Keratinocyte (primary cell): Measurements from ENCODE around the gene ESRRB. TPM values are rescaled to one million over a fixed set of nuclear protein-coding genes. Genes with fewer than 3 reads are reported as not detected.

Experiments used
- DNase-seq: peaks from one replicate; pipeline ENCODE4 v3.0.0-alpha.2; 2011; ENCODE audit warnings: low read depth, missing footprints, low spot score
- FAIRE-seq: peaks from 2 replicates; lab custom pipeline; 2011; peaks lifted over from hg19 to GRCh38; lab: Jason Lieb, UNC
- H2AFZ ChIP-seq: 2 replicates; pipeline ENCODE4 v1.6.0; 2012; ENCODE audit warnings: low read length, control low read depth, inconsistent platforms; ENCODE audit not compliant: control insufficient read depth
- H3K27ac ChIP-seq: 2 replicates; pipeline ENCODE4 v1.5.1; 2011; ENCODE audit warnings: low read length; ENCODE audit not compliant: control insufficient read depth, insufficient read depth
- H3K27me3 ChIP-seq: 3 replicates; pipeline ENCODE4 v1.6.0; 2011; ENCODE audit warnings: low read length; ENCODE audit not compliant: control insufficient read depth, insufficient read depth; ENCODE audit errors: extremely low read depth
- H3K36me3 ChIP-seq, 2 experiments: 2 replicates in 1 of 2; 3 replicates in 1 of 2; pipeline ENCODE4 v1.5.1; 2011; ENCODE audit warnings: low read length in 2 of 2, mild to moderate bottlenecking in 1 of 2; ENCODE audit not compliant: control insufficient read depth in 2 of 2, insufficient read depth in 2 of 2; ENCODE audit errors: extremely low read depth in 1 of 2
- H3K4me1 ChIP-seq: 3 replicates; pipeline ENCODE4 v1.5.1; 2011; ENCODE audit warnings: low read length; ENCODE audit not compliant: control insufficient read depth, insufficient read depth; ENCODE audit errors: extremely low read depth
- H3K4me2 ChIP-seq: 3 replicates; pipeline ENCODE4 v1.6.0; 2011; ENCODE audit warnings: low read depth, low read length; ENCODE audit not compliant: control insufficient read depth, insufficient read depth; ENCODE audit errors: extremely low read depth
- H3K4me3 ChIP-seq, 3 experiments: fragments of 200-600 bp in 1 of 3; sonication (generic) in 1 of 3; 2 replicates in 2 of 3; 3 replicates in 1 of 3; pipeline ENCODE4 v1.5.1; 2011 to 2016; ENCODE audit warnings: low read length in 3 of 3, mild to moderate bottlenecking in 3 of 3, control low read depth in 2 of 3, inconsistent platforms in 1 of 3, low read depth in 1 of 3, mixed read lengths in 1 of 3, mixed run types in 1 of 3, moderate library complexity in 1 of 3; ENCODE audit not compliant: control insufficient read depth in 2 of 3, insufficient read depth in 2 of 3; ENCODE audit errors: extremely low read depth in 1 of 3
- H3K79me2 ChIP-seq: 2 replicates; pipeline ENCODE4 v1.6.0; 2012; ENCODE audit warnings: low read length; ENCODE audit not compliant: control insufficient read depth, insufficient read depth
- H3K9ac ChIP-seq: 3 replicates; pipeline ENCODE4 v1.6.0; 2011; ENCODE audit warnings: low read length; ENCODE audit not compliant: control insufficient read depth, insufficient read depth; ENCODE audit errors: extremely low read depth
- H3K9me1 ChIP-seq: 3 replicates; pipeline ENCODE4 v1.6.0; 2011; ENCODE audit warnings: low read length; ENCODE audit not compliant: control insufficient read depth, insufficient read depth; ENCODE audit errors: extremely low read depth
- H3K9me3 ChIP-seq: 2 replicates; pipeline ENCODE4 v1.5.1; 2012; ENCODE audit warnings: low read depth, low read length; ENCODE audit not compliant: control insufficient read depth
- H4K20me1 ChIP-seq: 3 replicates; pipeline ENCODE4 v1.6.0; 2011; ENCODE audit warnings: low read length; ENCODE audit not compliant: control insufficient read depth, insufficient read depth; ENCODE audit errors: extremely low read depth
- EZH2 ChIP-seq: IDR thresholded peaks from one replicate; pipeline ENCODE4 v1.6.1; 2012; ENCODE audit warnings: inconsistent platforms, mild to moderate bottlenecking, low read length, moderate library complexity
- dilution Hi-C: fragments of 300-500 bp; cut with MboI; formaldehyde crosslinking; loops from one replicate; pipeline ENCODE4 v1.7.0; 2020; ENCODE audit warnings: low sequenced_read_pairs; ENCODE audit not compliant: extremely low pct_ligation_motif_present
- polyA plus RNA-seq, 5 experiments: library from polyadenylated mRNA; depleted of rRNA in 3 of 5; stranded (reverse) in 3 of 5; stranded (forward) in 1 of 5; unstranded in 1 of 5; fragments of >200 nt; gene quantifications; 1 replicate in 1 of 5; 2 replicates in 3 of 5; 3 replicates in 1 of 5; pipeline versions ENCODE4 v1.2.1 to v1.2.3, GENCODE V29; 2011 to 2012; ENCODE audit warnings: missing spikeins in 2 of 5, low read depth in 1 of 5, low replicate concordance in 1 of 5
- TF ChIP-seq, protein P1 (sequence below), 3 experiments: IDR thresholded peaks in 1 of 3; conservative IDR thresholded peaks in 1 of 3; optimal IDR thresholded peaks in 1 of 3; 2 replicates in 2 of 3; 3 replicates in 1 of 3; pipeline versions ENCODE3 to v1.5.1; 2011; ENCODE audit warnings: low read length in 3 of 3, mild to moderate bottlenecking in 3 of 3, moderate library complexity in 2 of 3, control low read depth in 1 of 3, inconsistent platforms in 1 of 3; ENCODE audit not compliant: insufficient read depth in 2 of 3; ENCODE audit errors: extremely low read depth in 1 of 3

Gene ESRRB
- polyA plus RNA-seq, 1 donor (not counting 4 experiments of a cell fraction or from before 2014, with no cell fraction given): 0.01 TPM

DNA sequence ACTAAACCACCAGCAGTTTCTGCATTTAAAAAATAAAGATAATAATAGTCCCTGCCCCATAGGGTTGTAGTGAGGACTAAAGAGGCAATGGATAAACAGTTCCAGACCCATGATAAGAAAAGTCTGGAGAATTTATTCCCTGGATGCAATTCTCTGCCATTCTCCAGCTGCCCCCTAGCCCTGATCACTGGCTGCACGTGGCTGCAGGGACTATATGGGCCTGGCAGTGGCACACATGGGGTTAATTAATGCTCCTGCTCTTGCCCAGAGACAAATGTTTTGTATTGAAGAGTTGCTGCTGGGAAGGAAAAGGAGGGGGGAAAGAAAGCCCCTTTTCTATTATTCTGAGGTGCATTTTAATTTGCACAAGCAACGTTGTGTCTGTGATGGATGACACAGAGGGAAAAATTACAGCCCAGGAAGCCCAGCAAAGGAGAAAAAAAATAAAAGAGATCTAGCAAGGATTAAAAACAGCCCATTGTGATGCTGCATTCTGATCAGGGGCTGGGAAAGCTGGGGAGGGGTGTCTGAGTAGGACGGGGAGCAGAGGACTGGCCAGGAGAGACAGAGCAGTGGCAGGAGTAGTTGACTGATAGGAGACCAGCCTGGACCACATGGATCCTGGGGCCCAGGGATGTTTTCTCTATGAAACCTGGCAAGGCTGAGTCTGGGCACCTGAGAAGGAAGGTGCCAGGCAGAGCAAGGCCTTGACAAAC is 149.3 kb downstream of the ESRRB start:
- no peak for DNase-seq
- H3K79me2 ChIP-seq: no peaks in the 10 kb centered on the region
- dilution Hi-C loops: no loop called here
- H3K27ac ChIP-seq: no peak overlapping the region
- no peaks in the 10 kb centered on the region for H3K4me1 ChIP-seq
- no peak overlapping the region for H3K4me3 ChIP-seq
- no peaks in the 10 kb centered on the region for H3K9me1 ChIP-seq
- no peak overlapping the region for H3K4me2 ChIP-seq
- no peaks in the 10 kb centered on the region for H3K27me3 ChIP-seq
- H3K9ac ChIP-seq: no peak overlapping the region
- no peaks in the 10 kb centered on the region for H3K36me3 ChIP-seq
- no peak for TF ChIP-seq EZH2
- TF ChIP-seq, protein P1, sequence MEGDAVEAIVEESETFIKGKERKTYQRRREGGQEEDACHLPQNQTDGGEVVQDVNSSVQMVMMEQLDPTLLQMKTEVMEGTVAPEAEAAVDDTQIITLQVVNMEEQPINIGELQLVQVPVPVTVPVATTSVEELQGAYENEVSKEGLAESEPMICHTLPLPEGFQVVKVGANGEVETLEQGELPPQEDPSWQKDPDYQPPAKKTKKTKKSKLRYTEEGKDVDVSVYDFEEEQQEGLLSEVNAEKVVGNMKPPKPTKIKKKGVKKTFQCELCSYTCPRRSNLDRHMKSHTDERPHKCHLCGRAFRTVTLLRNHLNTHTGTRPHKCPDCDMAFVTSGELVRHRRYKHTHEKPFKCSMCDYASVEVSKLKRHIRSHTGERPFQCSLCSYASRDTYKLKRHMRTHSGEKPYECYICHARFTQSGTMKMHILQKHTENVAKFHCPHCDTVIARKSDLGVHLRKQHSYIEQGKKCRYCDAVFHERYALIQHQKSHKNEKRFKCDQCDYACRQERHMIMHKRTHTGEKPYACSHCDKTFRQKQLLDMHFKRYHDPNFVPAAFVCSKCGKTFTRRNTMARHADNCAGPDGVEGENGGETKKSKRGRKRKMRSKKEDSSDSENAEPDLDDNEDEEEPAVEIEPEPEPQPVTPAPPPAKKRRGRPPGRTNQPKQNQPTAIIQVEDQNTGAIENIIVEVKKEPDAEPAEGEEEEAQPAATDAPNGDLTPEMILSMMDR (optimal IDR thresholded peaks at IDR 0.05 in 1 of 3, IDR thresholded peaks at IDR 0.05 in 1 of 3, conservative IDR thresholded peaks at IDR 0.05 in 1 of 3; ENCODE audit: extremely low read depth in 1 of 3, insufficient read depth in 2 of 3, low read length in 3 of 3): no peak
- no peaks in the 10 kb centered on the region for H3K9me3 ChIP-seq
- no peak overlapping the region for H2AFZ ChIP-seq
- no peak for FAIRE-seq
- no peaks in the 10 kb centered on the region for H4K20me1 ChIP-seq

DNA sequence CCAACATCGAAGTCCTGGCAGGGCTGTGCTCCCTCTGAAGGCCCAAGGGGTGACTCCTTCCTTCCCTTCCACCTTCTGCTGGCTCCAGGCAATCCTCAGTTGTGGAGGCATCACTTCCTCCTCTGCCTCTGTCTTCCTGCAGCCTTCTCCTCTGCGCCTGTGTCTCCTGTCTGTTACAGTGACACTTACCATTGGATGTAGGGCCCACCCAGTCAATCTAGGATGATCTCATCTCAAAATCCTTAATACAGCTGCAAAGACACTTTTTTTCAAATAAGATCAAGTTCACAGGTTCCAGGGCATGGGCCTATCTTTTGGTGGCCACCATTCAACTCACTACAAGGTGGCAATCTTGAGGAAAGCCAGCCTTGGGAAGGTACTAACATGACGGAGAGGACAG is 155.1 kb downstream of the ESRRB start:
- Histone ChIP-seq H2AFZ (no peak overlapping the region), H3K27me3 (no peaks in the 10 kb centered on the region), H3K9me3 (no peaks in the 10 kb centered on the region), H3K79me2 (no peaks in the 10 kb centered on the region), H3K4me3 (no peak overlapping the region), H3K27ac (no peak overlapping the region), H3K9ac (no peak overlapping the region), H4K20me1 (no peaks in the 10 kb centered on the region), H3K4me2 (no peak overlapping the region), H3K9me1 (no peaks in the 10 kb centered on the region), H3K4me1 (peaks cover 6% of the 10 kb centered on the region), H3K36me3 (no peaks in the 10 kb centered on the region)
- no peak for TF ChIP-seq EZH2
- TF ChIP-seq, protein P1 (optimal IDR thresholded peaks at IDR 0.05 in 1 of 3, IDR thresholded peaks at IDR 0.05 in 1 of 3, conservative IDR thresholded peaks at IDR 0.05 in 1 of 3; ENCODE audit: extremely low read depth in 1 of 3, insufficient read depth in 2 of 3, low read length in 3 of 3): no peak
- DNase-seq: no peak
- dilution Hi-C loops: no loop called here
- no peak for FAIRE-seq
